NT2/D1 (cell line): ENCODE measurements around the gene TNFRSF11A.

Experiments
- YY1 ChIP-seq: IDR thresholded peaks from 2 replicates; pipeline ENCODE4 v1.6.1; 2011; ENCODE audit not compliant: insufficient read length, insufficient read depth
- ZNF274 ChIP-seq: IDR thresholded peaks from 2 replicates; pipeline ENCODE4 v1.6.1; 2011; ENCODE audit warnings: mild to moderate bottlenecking, low read depth, low read length

- TF ChIP-seq YY1 (no peak), ZNF274 (no peak)
These were observed 10.4 kb downstream of the TNFRSF11A start for GRCh38 chr18:62335494-62335893.
